Lower lobe of right lung (tissue), 2 donors: ENCODE results near the gene SP140L. TPM values are rescaled to one million over a fixed set of nuclear protein-coding genes. Genes with fewer than 3 reads are reported as not detected.

Experiments used
- ATAC-seq, 2 donors: fragments of 200-7000 bp; cut with Tn5 transposase; one replicate each; pipeline ENCODE4 v1.9.1; 2020 to 2022; ENCODE audit warnings: mild to moderate bottlenecking in 2 of 2, moderate library complexity in 2 of 2
- DNase-seq: peaks from one replicate; pipeline ENCODE4 v3.0.0-alpha.2; 2020
- H3K27ac ChIP-seq: fragments of 200-600 bp; one replicate; pipeline ENCODE4 v1.8.0; 2022
- H3K27me3 ChIP-seq: fragments of 200-600 bp; one replicate; pipeline ENCODE4 v1.8.0; 2022; ENCODE audit warnings: low read depth
- H3K36me3 ChIP-seq: fragments of 200-600 bp; one replicate; pipeline ENCODE4 v1.8.0; 2022; ENCODE audit warnings: mild to moderate bottlenecking
- H3K4me1 ChIP-seq: fragments of 200-600 bp; one replicate; pipeline ENCODE4 v1.8.0; 2022
- H3K4me3 ChIP-seq: fragments of 200-600 bp; one replicate; pipeline ENCODE4 v1.8.0; 2022; ENCODE audit warnings: mild to moderate bottlenecking
- H3K9me3 ChIP-seq: fragments of 200-600 bp; one replicate; pipeline ENCODE4 v1.8.0; 2022
- intact Hi-C: fragments of 100-400 bp; cut with DNase I; formaldehyde crosslinking; loops from one replicate; pipeline ENCODE4 v1.11.0; 2022
- total RNA-seq: library from RNA; stranded (reverse); fragmentation: NEBNext Ultra II Directional; extraction: Animal tissue kit (Norgen Biotek cat#: 25700); gene quantifications from one replicate; pipeline ENCODE4 v1.2.1, GENCODE V29; 2021
- TF ChIP-seq, protein P1 (sequence below): fragments of 200-600 bp; IDR thresholded peaks from one replicate; pipeline ENCODE4 v1.8.0; 2022; ENCODE audit warnings: antibody characterized with exemption, mild to moderate bottlenecking
- donor health status: DM: no; HTN: yes; CAD: no; lungs with severe emphysema.

The SP140L gene
- total RNA-seq, 1 donor from 2014 or later, result 34.0 TPM

GRCh38 chr2:230419181-230419580, 92.2 kb downstream of the SP140L start:
- Histone ChIP-seq H3K9me3 (no peaks in the 10 kb centered on the region), H3K4me3 (peak overlapping the region; percentile 70), H3K27ac (no peak overlapping the region), H3K4me1 (peaks cover 75% of the 10 kb centered on the region), H3K36me3 (no peaks in the 10 kb centered on the region), H3K27me3 (no peaks in the 10 kb centered on the region)
- ATAC-seq, result no peak
- TF ChIP-seq, protein P1, sequence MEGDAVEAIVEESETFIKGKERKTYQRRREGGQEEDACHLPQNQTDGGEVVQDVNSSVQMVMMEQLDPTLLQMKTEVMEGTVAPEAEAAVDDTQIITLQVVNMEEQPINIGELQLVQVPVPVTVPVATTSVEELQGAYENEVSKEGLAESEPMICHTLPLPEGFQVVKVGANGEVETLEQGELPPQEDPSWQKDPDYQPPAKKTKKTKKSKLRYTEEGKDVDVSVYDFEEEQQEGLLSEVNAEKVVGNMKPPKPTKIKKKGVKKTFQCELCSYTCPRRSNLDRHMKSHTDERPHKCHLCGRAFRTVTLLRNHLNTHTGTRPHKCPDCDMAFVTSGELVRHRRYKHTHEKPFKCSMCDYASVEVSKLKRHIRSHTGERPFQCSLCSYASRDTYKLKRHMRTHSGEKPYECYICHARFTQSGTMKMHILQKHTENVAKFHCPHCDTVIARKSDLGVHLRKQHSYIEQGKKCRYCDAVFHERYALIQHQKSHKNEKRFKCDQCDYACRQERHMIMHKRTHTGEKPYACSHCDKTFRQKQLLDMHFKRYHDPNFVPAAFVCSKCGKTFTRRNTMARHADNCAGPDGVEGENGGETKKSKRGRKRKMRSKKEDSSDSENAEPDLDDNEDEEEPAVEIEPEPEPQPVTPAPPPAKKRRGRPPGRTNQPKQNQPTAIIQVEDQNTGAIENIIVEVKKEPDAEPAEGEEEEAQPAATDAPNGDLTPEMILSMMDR, result no peak
- intact Hi-C loops, result no loop called here
- DNase-seq, result no peak

- DNase-seq, result no peak
- Histone ChIP-seq H3K36me3 (peaks cover under 1% of the 10 kb centered on the region), H3K27ac (no peak overlapping the region), H3K9me3 (no peaks in the 10 kb centered on the region), H3K4me3 (no peak overlapping the region), H3K4me1 (peaks cover 99% of the 10 kb centered on the region), H3K27me3 (no peaks in the 10 kb centered on the region)
- TF ChIP-seq, protein P1, result no peak
- no peak for ATAC-seq
- intact Hi-C loops, result no loop called here
Observed at GRCh38 chr2:230422149-230422548, 95.2 kb downstream of the SP140L start.

DNA sequence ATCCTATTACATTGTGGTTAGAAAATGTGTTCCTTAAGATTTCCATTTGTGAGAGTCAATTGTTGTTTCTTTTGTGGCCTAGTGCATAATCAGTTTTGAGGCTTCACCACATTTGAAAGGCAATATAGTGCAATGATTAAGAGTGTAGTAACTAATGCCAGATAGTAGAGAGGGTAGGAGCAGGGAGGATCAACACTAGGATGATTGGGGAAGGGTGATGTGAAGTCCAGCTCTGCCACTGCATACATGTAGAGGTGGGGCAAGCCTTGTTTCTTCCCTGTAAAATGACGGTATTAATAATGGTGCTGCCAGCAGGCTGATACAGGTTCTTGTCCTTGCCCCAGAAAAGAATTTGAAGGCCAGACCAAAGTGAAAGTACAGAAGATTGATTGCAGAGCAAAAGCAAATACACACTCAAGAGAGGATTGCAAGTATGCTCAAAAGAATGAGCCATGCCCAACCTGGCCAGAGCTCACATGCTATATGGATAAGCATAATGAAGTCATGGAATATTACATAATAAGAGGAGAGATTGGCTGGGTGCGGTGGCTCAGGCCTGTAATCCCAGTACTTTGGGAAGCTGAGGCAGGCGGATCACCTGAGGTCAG, 97.0 kb downstream of the SP140L start:
- Histone ChIP-seq H3K4me3 (no peak overlapping the region), H3K36me3 (peaks cover 16% of the 10 kb centered on the region), H3K4me1 (peaks cover 89% of the 10 kb centered on the region), H3K27ac (peak overlapping the region; percentile 70), H3K9me3 (peaks cover under 1% of the 10 kb centered on the region), H3K27me3 (no peaks in the 10 kb centered on the region)
- intact Hi-C loops, result no loop called here
- TF ChIP-seq, protein P1, result no peak
- ATAC-seq (peak; percentile 97 to 98), DNase-seq (peak; percentile 70)

GRCh38 chr2:230425377-230425776, 98.4 kb downstream of the SP140L start:
- no peak for DNase-seq
- H3K9me3 ChIP-seq, result peaks cover 8% of the 10 kb centered on the region
- H3K27ac ChIP-seq, result no peak overlapping the region
- no peak overlapping the region for H3K4me3 ChIP-seq
- H3K27me3 ChIP-seq, result no peaks in the 10 kb centered on the region
- H3K36me3 ChIP-seq, result peaks cover 22% of the 10 kb centered on the region
- intact Hi-C loops, result no loop called here
- no peak for ATAC-seq
- H3K4me1 ChIP-seq, result peaks cover 75% of the 10 kb centered on the region
- TF ChIP-seq, protein P1, result no peak

DNA sequence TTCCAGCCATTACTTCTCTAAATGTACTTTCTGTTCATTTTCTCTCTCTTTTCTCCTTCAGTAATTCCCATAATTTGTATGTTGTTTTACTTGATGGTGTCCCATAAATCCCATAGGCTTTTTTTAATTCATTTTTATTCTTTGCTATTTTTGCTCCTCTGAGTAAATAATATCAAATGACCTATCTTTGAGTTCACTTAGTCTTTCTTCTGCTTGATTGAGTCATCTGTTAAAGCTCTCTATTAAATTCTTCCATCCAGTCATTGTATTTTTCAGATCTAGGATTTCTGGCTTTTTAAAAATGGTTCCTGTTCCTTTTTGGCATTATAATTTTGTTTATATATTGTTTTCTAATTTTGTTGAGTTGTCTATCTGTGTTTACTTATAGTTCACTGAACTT, 102.5 kb downstream of the SP140L start:
- H3K9me3 ChIP-seq, result peaks cover 8% of the 10 kb centered on the region
- intact Hi-C loops, result no loop called here
- TF ChIP-seq, protein P1, result no peak

More for the DNA sequence above, 102.5 kb downstream of the SP140L start:
- Histone ChIP-seq H3K27ac (no peak overlapping the region), H3K27me3 (no peaks in the 10 kb centered on the region), H3K4me3 (no peak overlapping the region), H3K36me3 (peaks cover 22% of the 10 kb centered on the region), H3K4me1 (peaks cover 57% of the 10 kb centered on the region)
- ATAC-seq (no peak), DNase-seq (no peak)
